ENCODE measurements around the gene KCTD13.
"Not testable (repeated sequence)": the region's sequence is repeated elsewhere in the genome, so short reads cannot be mapped to it uniquely, and the experiment has no call there.

KCTD13 gene

GRCh38 chr16:29906520-29907244, 19.3 kb downstream of the KCTD13 start:
- DNase-seq: no peak

- DNase-seq: no peak
Measured at GRCh38 chr16:29905668-29906067, 20.4 kb downstream of the KCTD13 start.

- no peak for DNase-seq
Measured at GRCh38 chr16:29904947-29905346, 21.1 kb downstream of the KCTD13 start.

GRCh38 chr16:29903590-29903989, 22.4 kb downstream of the KCTD13 start:
- no peak for DNase-seq

- no peak for DNase-seq
Measured at GRCh38 chr16:29901607-29901945, 24.4 kb downstream of the KCTD13 start.

- DNase-seq: no peak
Measured at GRCh38 chr16:29900888-29901606, 25.0 kb downstream of the KCTD13 start.

- DNase-seq: peak; percentile 89
Measured at GRCh38 chr16:29900102-29900887, 25.7 kb downstream of the KCTD13 start, which contains the start of gene ASPHD1. TSS of gene ASPHD1 (plus strand) at chr16:29900488. CDS start at chr16:29900972, 484 bp downstream.

- peak; percentile 92 for DNase-seq
Measured at GRCh38 chr16:29899516-29900101, 26.4 kb downstream of the KCTD13 start, which contains the start of gene SEZ6L2. TSS of gene SEZ6L2 (minus strand) at chr16:29899550. CDS start at chr16:29899019, 531 bp downstream.

GRCh38 chr16:29898804-29899515, 27.1 kb downstream of the KCTD13 start:
- peak; percentile 57 for DNase-seq

- DNase-seq: peak; percentile 24
Measured at GRCh38 chr16:29898135-29898803, 27.8 kb downstream of the KCTD13 start.

- no peak for DNase-seq
Measured at GRCh38 chr16:29897333-29897732, 28.7 kb downstream of the KCTD13 start.

- DNase-seq: no peak
Measured at GRCh38 chr16:29896841-29897240, 29.2 kb downstream of the KCTD13 start.

GRCh38 chr16:29894352-29894751, 31.7 kb downstream of the KCTD13 start:
- DNase-seq: no peak

- DNase-seq: no peak
Measured at GRCh38 chr16:29893553-29893952, 32.5 kb downstream of the KCTD13 start.

- DNase-seq: no peak
Measured at GRCh38 chr16:29892458-29892813, 33.6 kb downstream of the KCTD13 start.

- no peak for DNase-seq
Measured at GRCh38 chr16:29891525-29892457, 34.2 kb downstream of the KCTD13 start.

GRCh38 chr16:29889372-29889771, 36.7 kb downstream of the KCTD13 start:
- not testable (repeated sequence) for DNase-seq

GRCh38 chr16:29883987-29884386, 42.0 kb downstream of the KCTD13 start:
- DNase-seq: no peak

GRCh38 chr16:29881050-29881449, 45.0 kb downstream of the KCTD13 start:
- no peak for DNase-seq

- DNase-seq: no peak
Measured at GRCh38 chr16:29878172-29878571, 47.9 kb downstream of the KCTD13 start.
